ENCODE results near the gene ATP6V0C.

DNA sequence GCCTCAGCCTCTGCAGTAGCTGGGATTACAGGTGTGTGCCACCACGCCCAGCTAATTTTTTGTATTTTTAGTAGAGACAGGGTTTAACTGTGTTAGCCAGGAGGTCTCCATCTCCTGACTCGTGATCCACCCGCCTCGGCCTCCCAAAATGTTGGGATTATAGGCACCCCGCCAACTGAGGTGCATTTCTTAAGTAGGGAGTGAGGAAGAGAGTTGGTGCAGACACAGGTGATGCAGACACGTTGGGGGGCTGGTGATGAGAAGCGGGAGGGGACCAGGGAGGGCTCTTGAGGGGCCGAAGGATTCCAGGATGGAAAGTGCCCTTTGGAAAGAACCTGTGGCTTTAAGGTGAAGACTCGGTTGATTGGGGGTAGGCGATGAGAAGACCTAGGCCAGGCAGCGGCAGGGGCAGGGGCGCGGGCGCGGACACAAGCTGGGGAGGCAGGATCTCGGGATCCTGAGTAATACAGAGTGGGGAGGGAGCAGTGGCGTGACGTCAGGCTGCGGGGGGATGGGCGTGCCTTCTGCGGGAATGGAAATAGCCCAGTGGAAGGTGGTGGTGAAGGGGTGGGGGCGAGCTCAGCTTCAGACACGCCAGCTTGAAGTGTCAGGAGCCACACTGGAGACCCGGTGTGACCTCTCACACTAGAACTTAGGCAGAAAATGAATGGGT is 2.5 kb upstream of the ATP6V0C start:
- TF ChIP-seq, protein P1, sequence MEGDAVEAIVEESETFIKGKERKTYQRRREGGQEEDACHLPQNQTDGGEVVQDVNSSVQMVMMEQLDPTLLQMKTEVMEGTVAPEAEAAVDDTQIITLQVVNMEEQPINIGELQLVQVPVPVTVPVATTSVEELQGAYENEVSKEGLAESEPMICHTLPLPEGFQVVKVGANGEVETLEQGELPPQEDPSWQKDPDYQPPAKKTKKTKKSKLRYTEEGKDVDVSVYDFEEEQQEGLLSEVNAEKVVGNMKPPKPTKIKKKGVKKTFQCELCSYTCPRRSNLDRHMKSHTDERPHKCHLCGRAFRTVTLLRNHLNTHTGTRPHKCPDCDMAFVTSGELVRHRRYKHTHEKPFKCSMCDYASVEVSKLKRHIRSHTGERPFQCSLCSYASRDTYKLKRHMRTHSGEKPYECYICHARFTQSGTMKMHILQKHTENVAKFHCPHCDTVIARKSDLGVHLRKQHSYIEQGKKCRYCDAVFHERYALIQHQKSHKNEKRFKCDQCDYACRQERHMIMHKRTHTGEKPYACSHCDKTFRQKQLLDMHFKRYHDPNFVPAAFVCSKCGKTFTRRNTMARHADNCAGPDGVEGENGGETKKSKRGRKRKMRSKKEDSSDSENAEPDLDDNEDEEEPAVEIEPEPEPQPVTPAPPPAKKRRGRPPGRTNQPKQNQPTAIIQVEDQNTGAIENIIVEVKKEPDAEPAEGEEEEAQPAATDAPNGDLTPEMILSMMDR (IDR thresholded peaks at IDR 0.05) = no peak
- TF ChIP-seq POLR2A (IDR thresholded peaks at IDR 0.05) = no peak

Data from body of pancreas (tissue), 4 donors.